CD4-positive, alpha-beta memory T cell (primary cell): ENCODE data around the gene RAB11FIP3. TPM values are rescaled to one million over a fixed set of nuclear protein-coding genes. Genes with fewer than 3 reads are reported as not detected.
A peak's percentile ranks its signal among the peaks of the same experiment; 100 is the strongest.
"Not testable (repeated sequence)": the region's sequence is repeated elsewhere in the genome, so short reads cannot be mapped to it uniquely, and the experiment has no call there.

Experiments
- CTCF ChIA-PET: fragments of 350-600 bp; sonication (Branson Sonifier 250); formaldehyde crosslinking; loops from one replicate; lab custom pipeline; 2021; ENCODE audit warnings: inconsistent platforms; ENCODE audit not compliant: partially characterized antibody; lab: Charles Lee
- POLR2A ChIA-PET: fragments of 350-600 bp; sonication (Branson Sonifier 250); formaldehyde crosslinking; loops from one replicate; lab custom pipeline; 2021; ENCODE audit not compliant: partially characterized antibody; lab: Charles Lee
- DNase-seq, 5 donors: peaks; one replicate each; pipeline versions ENCODE4 v3.0.0 to v3.0.0-alpha.2; 2020 to 2022; ENCODE audit warnings: mixed read lengths in 1 of 5
- H3K27ac ChIP-seq: one replicate; pipeline ENCODE4 v1.7.0; 2013; ENCODE audit warnings: low read depth, low read length
- H3K27me3 ChIP-seq: 2 replicates; pipeline ENCODE4 v1.7.0; 2013; ENCODE audit warnings: mild to moderate bottlenecking, low read length, moderate library complexity; ENCODE audit not compliant: insufficient read depth
- H3K36me3 ChIP-seq: 2 replicates; pipeline ENCODE4 v1.7.0; 2013; ENCODE audit warnings: mild to moderate bottlenecking, low read length, moderate library complexity; ENCODE audit not compliant: insufficient read depth
- H3K4me1 ChIP-seq: 2 replicates; pipeline ENCODE4 v1.7.0; 2013; ENCODE audit warnings: mild to moderate bottlenecking, low read length, moderate library complexity; ENCODE audit not compliant: insufficient read depth
- H3K4me3 ChIP-seq, 2 donors: one replicate each; pipeline ENCODE4 v1.7.0; 2013; ENCODE audit warnings: low read length in 2 of 2, mild to moderate bottlenecking in 1 of 2
- H3K9me3 ChIP-seq, 2 donors: one replicate each; pipeline ENCODE4 v1.7.0; 2013; ENCODE audit warnings: low read length in 2 of 2, control low read depth in 1 of 2; ENCODE audit not compliant: control insufficient read depth in 1 of 2
- H3K27ac Mint-ChIP-seq, 7 donors: one replicate each; pipeline ENCODE4 v1.8.0; 2020 to 2021; ENCODE audit warnings: mixed read lengths in 7 of 7, mild to moderate bottlenecking in 6 of 7, inconsistent platforms in 3 of 7, moderate library complexity in 3 of 7
- H3K27me3 Mint-ChIP-seq, 2 donors: one replicate each; pipeline ENCODE4 v1.8.0; 2020 to 2021; ENCODE audit warnings: mixed read lengths in 2 of 2
- H3K36me3 Mint-ChIP-seq, 2 donors: one replicate each; pipeline ENCODE4 v1.8.0; 2020 to 2021; ENCODE audit warnings: mixed read lengths in 2 of 2, inconsistent platforms in 1 of 2, mild to moderate bottlenecking in 1 of 2
- H3K4me1 Mint-ChIP-seq, 4 donors: one replicate each; pipeline ENCODE4 v1.8.0; 2020 to 2021; ENCODE audit warnings: mixed read lengths in 4 of 4, mild to moderate bottlenecking in 1 of 4
- H3K4me3 Mint-ChIP-seq, 8 donors: one replicate each; pipeline ENCODE4 v1.8.0; 2020 to 2021; ENCODE audit warnings: mixed read lengths in 8 of 8, mild to moderate bottlenecking in 7 of 8, moderate library complexity in 6 of 8, inconsistent platforms in 3 of 8
- H3K9me3 Mint-ChIP-seq, 8 donors: one replicate each; pipeline ENCODE4 v1.8.0; 2020 to 2021; ENCODE audit warnings: mixed read lengths in 8 of 8, mild to moderate bottlenecking in 5 of 8, inconsistent platforms in 3 of 8, moderate library complexity in 1 of 8
- intact Hi-C: fragments of 100-400 bp; cut with micrococcal nuclease; formaldehyde crosslinking; loops from one replicate; pipeline ENCODE4 v1.15.1; 2023
- polyA plus RNA-seq, 2 donors: library from polyadenylated mRNA; unstranded; fragments of 300-500 nt; fragmentation: Illumina TruSeq; gene quantifications; one replicate each; pipeline ENCODE4 v1.2.3, GENCODE V29; 2021
- total RNA-seq, 2 experiments: library from RNA; stranded (reverse); gene quantifications; one replicate each; pipeline ENCODE4 v1.2.3, GENCODE V29; 2021

Gene RAB11FIP3
- total and polyA plus RNA-seq, 4 experiments from 2014 or later: 0.15 to 42.6 (median 23.2) TPM

- Mint-ChIP-seq H3K27ac (peak overlapping the region in 1 of 7 donors; percentile 30), H3K4me3 (no peak overlapping the region), H3K4me1 (peaks cover 0 to 2% (median 0%) of the 10 kb centered on the region in 4 donors), H3K36me3 (peaks cover 12 to 19% of the 10 kb centered on the region in 2 donors), H3K9me3 (no peaks in the 10 kb centered on the region), H3K27me3 (no peaks in the 10 kb centered on the region)
- ChIA-PET POLR2A (no interaction called here), CTCF (no interaction called here)
- no peak for DNase-seq
- Histone ChIP-seq H3K27me3 (no peaks in the 10 kb centered on the region), H3K4me1 (no peaks in the 10 kb centered on the region), H3K4me3 (no peak overlapping the region), H3K27ac (no peak overlapping the region), H3K9me3 (no peaks in the 10 kb centered on the region), H3K36me3 (no peaks in the 10 kb centered on the region)
- intact Hi-C loops: no loop called here
Observed at GRCh38 chr16:474420-475122, 49.1 kb downstream of the RAB11FIP3 start.

DNA sequence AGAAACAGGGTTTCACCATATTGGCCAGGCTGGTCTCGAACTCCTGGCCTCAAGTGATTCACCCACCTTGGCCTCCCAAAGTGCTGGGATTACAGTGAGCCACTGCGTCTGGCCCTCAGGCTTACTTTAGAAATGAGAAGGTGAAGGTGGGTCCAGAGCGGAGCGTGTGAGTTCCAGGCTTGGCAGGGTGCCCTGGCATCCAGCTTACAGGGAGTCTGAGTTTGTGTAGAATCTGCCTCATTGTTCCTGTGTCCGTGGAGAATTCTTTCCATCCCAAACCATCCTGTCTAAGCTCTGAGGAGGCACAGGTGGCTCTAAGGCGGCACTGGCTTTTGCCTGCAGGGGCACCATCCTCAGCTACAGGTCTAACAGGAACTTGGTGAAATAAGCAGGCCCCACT, 50.6 kb downstream of the RAB11FIP3 start:
- intact Hi-C loops: no loop called here
- no peaks in the 10 kb centered on the region for H3K36me3 ChIP-seq
- Mint-ChIP-seq H3K4me3 (no peak overlapping the region), H3K4me1 (peaks cover 0 to 2% (median 0%) of the 10 kb centered on the region in 4 donors), H3K36me3 (peaks cover 12 to 15% of the 10 kb centered on the region in 2 donors), H3K9me3 (no peaks in the 10 kb centered on the region), H3K27ac (no peak overlapping the region), H3K27me3 (no peaks in the 10 kb centered on the region)
- H3K27ac ChIP-seq: no peak overlapping the region
- no peak for DNase-seq
- no peaks in the 10 kb centered on the region for H3K9me3 ChIP-seq
- no peak overlapping the region for H3K4me3 ChIP-seq
- H3K27me3 ChIP-seq: no peaks in the 10 kb centered on the region
- no peaks in the 10 kb centered on the region for H3K4me1 ChIP-seq
- POLR2A ChIA-PET: no interaction called here
- CTCF ChIA-PET: no interaction called here

DNA sequence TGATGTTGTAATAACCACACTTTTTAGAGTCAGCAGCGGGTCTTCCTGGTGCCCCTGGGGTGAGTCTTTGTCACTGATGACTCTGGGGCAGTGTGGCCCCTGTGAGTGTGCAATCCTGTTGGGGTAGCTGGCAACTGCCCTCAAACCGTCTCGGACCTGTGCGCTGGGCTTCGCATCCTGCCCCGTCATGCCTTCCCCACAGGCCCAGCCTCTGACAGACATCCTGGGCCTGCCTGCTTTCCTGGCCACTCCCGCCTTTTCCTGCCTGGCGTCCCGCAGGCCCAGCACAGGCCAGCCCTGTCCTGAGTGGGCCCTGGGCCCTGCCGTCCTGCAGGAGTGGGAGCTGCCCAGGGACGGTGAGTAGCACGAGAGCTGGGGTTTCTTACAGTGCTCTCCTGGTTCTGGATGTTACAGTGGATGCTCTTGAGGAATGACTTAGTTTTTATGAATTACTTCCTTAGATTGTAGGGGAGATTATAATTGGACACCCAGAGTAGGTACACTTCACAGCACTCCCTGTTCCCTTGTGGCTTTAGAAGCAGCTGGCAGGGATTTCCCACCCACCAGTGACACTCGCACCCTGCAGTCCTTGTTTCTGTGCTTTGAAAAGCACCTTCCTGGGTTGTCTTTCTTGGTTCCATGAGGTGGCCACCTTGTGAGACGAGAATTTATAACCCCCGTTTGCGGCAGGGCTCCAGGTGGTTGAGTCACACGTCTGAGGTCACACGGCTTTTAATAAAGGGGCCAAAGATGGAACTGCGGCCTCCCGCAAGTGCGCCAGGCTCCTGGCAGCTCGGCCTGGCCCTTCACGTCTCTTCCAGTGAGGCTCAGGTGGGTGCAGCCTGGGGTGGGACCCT, 52.1 kb downstream of the RAB11FIP3 start:
- Mint-ChIP-seq H3K4me1 (peaks cover 0 to 2% (median 0%) of the 10 kb centered on the region in 4 donors), H3K27me3 (no peaks in the 10 kb centered on the region), H3K4me3 (no peak overlapping the region), H3K9me3 (no peaks in the 10 kb centered on the region), H3K27ac (peak overlapping the region in 1 of 7 donors; percentile 59), H3K36me3 (peaks cover 12 to 16% of the 10 kb centered on the region in 2 donors)
- CTCF ChIA-PET: interaction anchor here (1.3 kb wide), 1 partner anchor 23 kb away, joined by 3 read pairs; no protein-coding TSS in a partner anchor
- Histone ChIP-seq H3K4me3 (no peak overlapping the region), H3K36me3 (no peaks in the 10 kb centered on the region), H3K9me3 (no peaks in the 10 kb centered on the region), H3K27me3 (no peaks in the 10 kb centered on the region), H3K27ac (no peak overlapping the region), H3K4me1 (no peaks in the 10 kb centered on the region)
- POLR2A ChIA-PET: no interaction called here
- no peak for DNase-seq
- intact Hi-C loops: no loop called here

DNA sequence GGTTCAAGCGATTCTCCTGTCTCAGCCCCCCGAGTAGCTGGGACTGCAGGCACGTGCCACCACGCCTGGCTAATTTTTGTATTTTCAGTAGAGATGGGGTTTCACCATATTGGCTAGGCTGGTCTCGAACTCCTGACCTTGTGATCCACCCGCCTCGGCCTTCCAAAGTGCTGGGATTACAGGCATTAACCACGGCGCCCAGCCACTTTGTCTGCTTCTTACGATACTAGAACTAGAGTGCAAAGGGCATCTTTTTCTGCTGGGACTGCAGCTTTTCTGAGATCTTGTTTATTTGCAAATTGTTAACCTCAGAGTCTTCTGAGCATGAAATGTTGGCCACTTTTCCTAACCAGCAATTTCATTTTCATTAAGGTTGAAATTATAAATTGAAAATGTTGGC, 52.8 kb downstream of the RAB11FIP3 start:
- H3K4me1 Mint-ChIP-seq, H3K36me3 ChIP-seq, POLR2A ChIA-PET, DNase-seq, H3K4me3 ChIP-seq, H3K27me3 Mint-ChIP-seq, H3K4me1 ChIP-seq, H3K9me3 ChIP-seq, H3K4me3 Mint-ChIP-seq, H3K9me3 Mint-ChIP-seq, intact Hi-C loops, H3K27me3 ChIP-seq, H3K27ac Mint-ChIP-seq, H3K27ac ChIP-seq: not testable (repeated sequence)
- CTCF ChIA-PET: interaction anchor here (1.3 kb wide), 1 partner anchor 24 kb away, joined by 3 read pairs; no protein-coding TSS in a partner anchor
- H3K36me3 Mint-ChIP-seq: peaks cover 10 to 16% of the 10 kb centered on the region in 2 donors

DNA sequence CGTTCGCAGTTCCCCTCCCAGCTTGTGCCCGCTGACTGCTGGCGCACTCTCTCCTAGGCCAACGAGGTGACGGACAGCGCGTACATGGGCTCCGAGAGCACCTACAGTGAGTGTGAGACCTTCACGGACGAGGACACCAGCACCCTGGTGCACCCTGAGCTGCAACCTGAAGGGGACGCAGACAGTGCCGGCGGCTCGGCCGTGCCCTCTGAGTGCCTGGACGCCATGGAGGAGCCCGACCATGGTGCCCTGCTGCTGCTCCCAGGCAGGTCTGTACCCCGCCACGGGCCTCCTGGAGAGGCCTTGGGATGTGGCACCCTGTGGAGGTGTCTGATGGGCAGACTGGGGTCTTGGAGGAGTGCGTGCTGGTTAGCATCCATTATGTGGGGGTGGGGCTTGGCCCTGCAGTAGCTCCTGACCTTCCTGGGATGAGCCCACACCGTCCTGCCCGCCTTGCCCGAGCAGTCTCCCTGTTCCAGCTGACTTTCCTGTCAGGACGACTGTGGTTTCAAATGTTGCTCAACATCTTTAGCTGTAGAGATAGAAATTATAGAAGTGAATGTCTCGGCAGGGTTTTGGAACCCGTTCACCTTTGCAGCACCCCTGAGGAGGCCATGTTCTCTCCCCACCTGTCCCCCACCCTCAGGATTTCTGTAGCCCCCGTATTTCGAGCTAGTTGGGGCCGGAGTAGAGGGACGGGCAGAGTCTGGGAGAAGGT, 57.2 kb downstream of the RAB11FIP3 start:
- H3K4me3 ChIP-seq: no peak overlapping the region
- no peaks in the 10 kb centered on the region for H3K9me3 ChIP-seq
- H3K27me3 Mint-ChIP-seq: no peaks in the 10 kb centered on the region
- DNase-seq: no peak
- H3K27ac ChIP-seq: no peak overlapping the region
- H3K4me1 Mint-ChIP-seq: peaks cover 0 to under 1% (median 0%) of the 10 kb centered on the region in 4 donors
- no peaks in the 10 kb centered on the region for H3K27me3 ChIP-seq
- no peak overlapping the region for H3K4me3 Mint-ChIP-seq
- no peaks in the 10 kb centered on the region for H3K36me3 ChIP-seq
- H3K27ac Mint-ChIP-seq: peak overlapping the region in 1 of 7 donors; percentile 73
- ChIA-PET CTCF (no interaction called here), POLR2A (no interaction called here)
- H3K9me3 Mint-ChIP-seq: no peaks in the 10 kb centered on the region
- intact Hi-C loops: no loop called here
- H3K36me3 Mint-ChIP-seq: peaks cover under 1 to 12% of the 10 kb centered on the region in 2 donors
- no peaks in the 10 kb centered on the region for H3K4me1 ChIP-seq

- peaks cover 4 to 15% of the 10 kb centered on the region in 2 donors for H3K36me3 Mint-ChIP-seq
- Histone ChIP-seq H3K4me1 (no peaks in the 10 kb centered on the region), H3K27ac (no peak overlapping the region), H3K4me3 (no peak overlapping the region), H3K9me3 (no peaks in the 10 kb centered on the region), H3K27me3 (no peaks in the 10 kb centered on the region), H3K36me3 (no peaks in the 10 kb centered on the region)
- H3K4me1 Mint-ChIP-seq: peaks cover 0 to 2% (median 1%) of the 10 kb centered on the region in 4 donors
- H3K27ac Mint-ChIP-seq: no peak overlapping the region
- no peaks in the 10 kb centered on the region for H3K9me3 Mint-ChIP-seq
- ChIA-PET POLR2A (no interaction called here), CTCF (no interaction called here)
- no peak for DNase-seq
- H3K4me3 Mint-ChIP-seq: no peak overlapping the region
- intact Hi-C loops: no loop called here
- H3K27me3 Mint-ChIP-seq: no peaks in the 10 kb centered on the region
Observed at GRCh38 chr16:483341-484075, 58.1 kb downstream of the RAB11FIP3 start.
